Cardiac fibroblast (primary cell): ENCODE data around the gene MARS1.
"Not testable (repeated sequence)": the region's sequence is repeated elsewhere in the genome, so short reads cannot be mapped to it uniquely, and the experiment has no call there.

Experiments used
- DNase-seq, 2 donors: peaks; one replicate each; pipeline versions ENCODE4 v3.0.0 to v3.0.0-alpha.2; 2010; ENCODE audit warnings: low read depth in 2 of 2
- H3K4me3 ChIP-seq, 2 donors: replicated peaks in 1 of 2; 1 replicate in 1 of 2; 2 replicates in 1 of 2; pipeline ENCODE4 v1.5.1; 2011; ENCODE audit warnings: low read depth in 2 of 2, low read length in 2 of 2, mild to moderate bottlenecking in 2 of 2, moderate library complexity in 1 of 2
- CTCF ChIP-seq: IDR thresholded peaks from one replicate; pipeline ENCODE4 v1.5.1; 2011; ENCODE audit warnings: low read depth, mild to moderate bottlenecking, low read length, inconsistent platforms

The MARS1 gene

GRCh38 chr12:57491393-57492280 is 3.8 kb downstream of the MARS1 start:
- TF ChIP-seq CTCF: peak; percentile 15
- no peak for DNase-seq
- H3K4me3 ChIP-seq: no peak overlapping the region

DNA sequence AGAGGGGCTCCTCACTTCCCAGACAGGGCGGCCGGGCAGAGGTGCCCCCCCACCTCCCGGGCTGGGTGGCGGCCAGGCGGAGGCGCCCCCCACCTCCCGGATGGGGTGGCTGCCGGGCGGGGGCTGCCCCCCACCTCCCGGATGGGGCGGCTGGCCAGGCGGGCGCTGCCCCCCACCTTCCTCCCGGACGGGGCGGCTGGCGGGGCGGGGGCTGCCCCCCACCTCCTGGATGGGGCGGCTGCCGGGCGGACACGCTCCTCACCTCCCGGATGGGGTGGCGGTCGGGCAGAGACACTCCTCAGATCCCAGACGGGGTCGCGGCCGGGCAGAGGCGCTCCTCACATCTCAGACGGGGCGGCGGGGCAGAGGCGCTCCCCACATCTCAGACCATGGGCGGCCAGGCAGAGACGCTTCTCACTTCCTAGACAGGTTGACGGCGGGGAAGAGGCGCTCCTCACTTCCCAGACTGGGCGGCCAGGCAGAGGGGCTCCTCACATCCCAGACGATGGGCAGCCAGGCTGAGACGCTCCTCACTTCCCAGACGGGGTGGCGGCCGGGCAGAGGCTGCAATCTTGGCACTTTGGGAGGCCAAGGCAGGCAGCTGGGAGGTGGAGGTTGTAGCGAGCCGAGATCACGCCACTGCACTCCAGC is 7.3 kb downstream of the MARS1 start:
- H3K4me3 ChIP-seq, DNase-seq: not testable (repeated sequence)

- TF ChIP-seq CTCF: no peak
- no peak overlapping the region for H3K4me3 ChIP-seq
- no peak for DNase-seq
Observed at GRCh38 chr12:57496822-57497221, 9.0 kb downstream of the MARS1 start.

DNA sequence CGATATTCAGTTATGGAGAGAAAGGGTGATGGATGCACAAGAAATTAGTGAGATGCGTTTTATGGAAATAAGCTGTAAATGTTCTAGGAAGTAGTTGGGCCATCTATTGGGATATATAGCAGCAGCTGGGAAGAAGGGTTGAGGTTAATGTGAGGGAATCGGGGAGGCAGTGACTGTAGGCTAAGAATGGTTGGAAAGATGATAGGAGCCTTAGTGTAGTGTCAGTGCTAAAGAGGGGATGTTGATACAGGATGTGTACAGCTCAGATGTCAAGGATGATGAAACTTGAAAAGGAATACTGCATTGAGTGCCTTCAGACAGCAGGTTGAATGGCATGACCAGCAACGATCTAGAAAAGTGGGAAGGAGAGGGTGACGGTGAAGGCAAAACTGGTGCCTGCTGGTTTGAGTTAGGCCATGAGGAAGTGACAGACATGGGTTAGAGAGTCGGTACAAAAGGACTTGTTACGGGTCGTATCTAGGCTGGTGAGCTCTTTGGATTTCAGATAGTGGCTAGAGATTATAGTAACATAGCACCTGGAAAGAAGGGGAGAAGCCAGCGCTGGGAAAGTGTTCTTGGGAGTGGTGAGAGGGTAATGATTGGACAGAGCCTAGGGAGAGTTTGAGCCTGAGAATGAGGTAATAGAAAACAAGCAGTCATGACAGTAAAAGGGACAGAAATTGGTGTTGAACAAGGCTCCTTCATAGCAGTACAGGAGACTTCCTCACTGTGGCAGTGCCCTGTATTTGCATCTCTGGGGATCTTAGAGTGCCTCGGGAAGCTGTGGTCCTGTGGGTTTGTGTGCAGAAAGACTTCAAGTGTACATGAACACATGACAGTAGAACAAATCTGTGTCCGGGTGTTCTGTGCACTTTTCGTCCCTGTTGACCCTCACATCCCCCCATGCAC is 9.6 kb downstream of the MARS1 start:
- H3K4me3 ChIP-seq: no peak overlapping the region
- DNase-seq: no peak
- TF ChIP-seq CTCF: no peak

DNA sequence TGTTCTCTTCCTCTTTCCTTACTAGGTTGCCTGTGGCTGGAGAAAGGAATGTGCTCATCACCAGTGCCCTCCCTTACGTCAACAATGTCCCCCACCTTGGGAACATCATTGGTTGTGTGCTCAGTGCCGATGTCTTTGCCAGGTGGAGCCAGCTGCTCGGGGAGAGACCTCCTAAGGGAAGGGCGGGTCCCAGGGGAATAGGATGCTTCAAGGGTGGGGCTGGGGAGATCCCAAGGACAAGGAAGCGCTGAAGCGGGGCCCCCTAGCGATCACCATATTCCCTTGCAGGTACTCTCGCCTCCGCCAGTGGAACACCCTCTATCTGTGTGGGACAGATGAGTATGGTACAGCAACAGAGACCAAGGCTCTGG is 10.2 kb downstream of the MARS1 start:
- no peak for DNase-seq
- TF ChIP-seq CTCF: peak; percentile 7
- no peak overlapping the region for H3K4me3 ChIP-seq

DNA sequence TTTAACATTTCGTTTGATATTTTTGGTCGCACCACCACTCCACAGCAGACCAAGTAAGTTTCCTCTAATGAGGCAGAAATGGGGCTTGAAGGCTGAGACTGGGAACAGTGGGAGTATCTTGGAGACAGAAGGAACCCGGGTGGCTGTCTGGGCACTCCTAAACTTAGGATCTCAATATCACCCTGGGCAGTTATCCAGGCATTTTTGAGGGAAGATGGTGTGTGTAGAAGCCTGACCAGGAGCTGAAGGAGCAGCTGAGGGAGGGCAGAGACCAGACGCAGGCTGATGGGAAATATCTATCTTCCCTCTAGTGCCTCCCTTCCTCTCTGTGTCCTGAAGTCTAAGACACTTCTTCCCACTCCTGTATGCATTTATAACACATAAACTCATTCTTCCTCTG is 10.7 kb downstream of the MARS1 start:
- no peak for DNase-seq
- TF ChIP-seq CTCF: no peak
- no peak overlapping the region for H3K4me3 ChIP-seq

GRCh38 chr12:57500213-57500612 is 12.3 kb downstream of the MARS1 start:
- H3K4me3 ChIP-seq: no peak overlapping the region
- DNase-seq: no peak
- no peak for TF ChIP-seq CTCF

DNA sequence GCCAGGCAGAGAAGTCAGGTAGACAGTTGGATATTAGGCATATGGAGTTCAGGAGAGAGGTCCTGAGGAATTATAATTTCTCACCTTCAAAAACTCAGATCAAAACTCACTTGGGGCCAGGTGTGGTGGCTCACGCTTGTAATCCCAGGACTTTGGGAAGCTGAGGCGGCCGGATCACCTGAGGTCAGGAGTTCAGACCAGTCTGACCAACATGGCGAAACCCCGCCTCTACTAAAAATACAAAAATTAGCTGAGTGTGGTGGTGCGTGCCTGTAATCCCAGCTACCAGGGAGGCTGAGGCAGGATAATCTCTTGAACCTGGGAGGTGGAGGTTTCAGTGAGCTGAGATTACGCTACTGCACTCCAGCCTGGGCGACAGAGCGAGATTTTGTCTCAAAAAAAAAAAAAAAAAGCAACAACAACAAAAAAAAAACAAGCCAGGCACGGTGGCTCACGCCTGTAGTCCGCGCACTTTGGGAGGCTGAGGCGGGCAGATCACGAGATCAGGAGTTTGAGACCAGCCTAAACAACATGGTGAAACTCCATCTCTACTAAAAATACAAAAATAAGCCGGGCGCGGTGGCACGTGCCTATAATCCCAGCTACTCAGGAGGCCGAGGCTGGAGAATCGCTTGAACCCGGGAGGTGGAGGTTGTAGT is 14.6 kb downstream of the MARS1 start:
- H3K4me3 ChIP-seq, DNase-seq: not testable (repeated sequence)

DNA sequence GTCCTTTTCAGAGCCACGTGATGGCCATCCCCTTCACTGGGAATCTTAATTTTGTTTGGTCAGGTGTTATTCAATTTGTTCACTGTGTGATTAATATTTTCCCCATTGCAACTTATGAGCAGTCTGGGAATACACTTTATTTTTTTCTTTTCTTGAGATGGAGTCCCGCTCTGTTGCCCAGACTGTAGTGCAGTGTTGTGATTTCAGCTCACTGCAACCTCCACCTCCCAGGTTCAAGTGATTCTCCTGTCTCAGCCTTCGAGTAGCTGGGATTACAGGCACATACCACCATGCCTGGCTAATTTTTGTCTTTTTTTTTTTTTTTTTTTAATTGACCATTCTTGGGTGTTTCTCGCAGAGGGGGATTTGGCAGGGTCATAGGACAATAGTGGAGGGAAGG is 18.7 kb downstream of the MARS1 start:
- DNase-seq, H3K4me3 ChIP-seq: not testable (repeated sequence)

DNA sequence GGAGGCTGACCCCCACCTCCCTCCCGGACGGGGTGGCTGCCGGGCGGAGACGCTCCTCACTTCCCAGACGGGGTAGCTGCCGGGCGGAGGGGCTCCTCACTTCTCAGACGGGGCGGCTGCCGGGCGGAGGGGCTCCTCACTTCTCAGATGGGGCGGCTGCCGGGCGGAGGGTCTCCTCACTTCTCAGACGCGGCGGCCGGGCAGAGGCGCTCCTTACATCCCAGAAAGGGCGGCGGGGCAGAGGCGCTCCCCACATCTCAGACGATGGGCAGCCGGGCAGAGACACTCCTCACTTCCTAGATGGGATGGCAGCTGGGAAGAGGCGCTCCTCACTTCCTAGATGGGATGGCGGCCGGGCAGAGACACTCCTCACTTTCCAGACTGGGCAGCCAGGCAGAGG is 19.9 kb downstream of the MARS1 start:
- not testable (repeated sequence) for DNase-seq

More for the DNA sequence above, 19.9 kb downstream of the MARS1 start:
- H3K4me3 ChIP-seq: not testable (repeated sequence)
